Endometrial microvascular endothelial cells (primary cell): Measurements from ENCODE around the gene ATP4A. TPM values are rescaled to one million over a fixed set of nuclear protein-coding genes. Genes with fewer than 3 reads are reported as not detected.

Experiments
- in situ Hi-C: cut with HindIII; loops from 2 replicates; pipeline ENCODE4 v1.10.0; 2017; ENCODE audit warnings: low sequenced_read_pairs, low pct_unique_long_range_greater_than_20kb; ENCODE audit errors: inconsistent ontology term
- total RNA-seq: library from RNA; depleted of rRNA; stranded (reverse); fragments of >200 nt; gene quantifications from one replicate; pipeline ENCODE4 v1.2.3, GENCODE V29; 2015; ENCODE audit errors: inconsistent ontology term

ATP4A gene
- total RNA-seq, 1 donor from 2014 or later = not detected

GRCh38 chr19:35510626-35510964 lies 52.9 kb downstream of the ATP4A start:
- in situ Hi-C loops = no loop called here

GRCh38 chr19:35509861-35510625 lies 53.4 kb downstream of the ATP4A start:
- in situ Hi-C loops = no loop called here

- in situ Hi-C loops = no loop called here
Observed at GRCh38 chr19:35509018-35509652, 54.3 kb downstream of the ATP4A start.

GRCh38 chr19:35508129-35508528 lies 55.3 kb downstream of the ATP4A start:
- in situ Hi-C loops = no loop called here

GRCh38 chr19:35507561-35507960 lies 55.9 kb downstream of the ATP4A start:
- in situ Hi-C loops = no loop called here

- in situ Hi-C loops = no loop called here
Observed at GRCh38 chr19:35506011-35506410, 57.4 kb downstream of the ATP4A start.

- in situ Hi-C loops = no loop called here
Observed at GRCh38 chr19:35502751-35503150, 60.7 kb downstream of the ATP4A start.

GRCh38 chr19:35501684-35502083 lies 61.8 kb downstream of the ATP4A start:
- in situ Hi-C loops = no loop called here

GRCh38 chr19:35500611-35501010 lies 62.8 kb downstream of the ATP4A start:
- in situ Hi-C loops = no loop called here

Other genes with a start within 250 kb of the ATP4A start
- 5.8 TPM for gene CD22, start 234.5 kb downstream of the ATP4A start, total RNA-seq
- gene FFAR1, start 215.8 kb downstream of the ATP4A start, total RNA-seq = not detected
- not detected for gene FFAR3, start 205.2 kb downstream of the ATP4A start, total RNA-seq
- not detected for gene GPR42, start 192.6 kb downstream of the ATP4A start, total RNA-seq
- not detected for gene FFAR2, start 115.4 kb downstream of the ATP4A start, total RNA-seq
- not detected for gene KRTDAP, start 73.2 kb downstream of the ATP4A start, total RNA-seq
- not detected for gene DMKN, start 50.0 kb downstream of the ATP4A start, total RNA-seq
- gene SBSN, start 35.3 kb downstream of the ATP4A start, total RNA-seq = not detected
- not detected for gene GAPDHS, start 30.2 kb downstream of the ATP4A start, total RNA-seq
- 87.1 TPM for gene TMEM147, start 18.0 kb downstream of the ATP4A start, total RNA-seq
- not detected for gene PMIS2, start 22.5 kb upstream of the ATP4A start, total RNA-seq
- gene HAUS5, start 49.1 kb upstream of the ATP4A start, total RNA-seq = 20.8 TPM
- 84.6 TPM for gene RBM42, start 65.4 kb upstream of the ATP4A start, total RNA-seq
- not detected for gene ETV2, start 78.1 kb upstream of the ATP4A start, total RNA-seq
- 610 TPM for gene COX6B1, start 84.7 kb upstream of the ATP4A start, total RNA-seq
- not detected for gene UPK1A, start 102.9 kb upstream of the ATP4A start, total RNA-seq
- gene ZBTB32, start 140.9 kb upstream of the ATP4A start, total RNA-seq = not detected
- 11.1 TPM for gene KMT2B, start 154.3 kb upstream of the ATP4A start, total RNA-seq
- 2.0 TPM for gene IGFLR1, start 178.8 kb upstream of the ATP4A start, total RNA-seq
- gene U2AF1L4, start 181.8 kb upstream of the ATP4A start, total RNA-seq = 7.4 TPM
- gene PSENEN, start 182.0 kb upstream of the ATP4A start, total RNA-seq = 36.0 TPM
- 13.1 TPM for gene LIN37, start 184.9 kb upstream of the ATP4A start, total RNA-seq
- gene HSPB6, start 193.4 kb upstream of the ATP4A start, total RNA-seq = not detected
- gene PROSER3, start 194.5 kb upstream of the ATP4A start, total RNA-seq = 7.2 TPM
- 0.19 TPM for gene ARHGAP33, start 211.9 kb upstream of the ATP4A start, total RNA-seq
- not detected for gene PRODH2, start 249.2 kb upstream of the ATP4A start, total RNA-seq